ENCODE measurements around the gene PLCG2.

DNA sequence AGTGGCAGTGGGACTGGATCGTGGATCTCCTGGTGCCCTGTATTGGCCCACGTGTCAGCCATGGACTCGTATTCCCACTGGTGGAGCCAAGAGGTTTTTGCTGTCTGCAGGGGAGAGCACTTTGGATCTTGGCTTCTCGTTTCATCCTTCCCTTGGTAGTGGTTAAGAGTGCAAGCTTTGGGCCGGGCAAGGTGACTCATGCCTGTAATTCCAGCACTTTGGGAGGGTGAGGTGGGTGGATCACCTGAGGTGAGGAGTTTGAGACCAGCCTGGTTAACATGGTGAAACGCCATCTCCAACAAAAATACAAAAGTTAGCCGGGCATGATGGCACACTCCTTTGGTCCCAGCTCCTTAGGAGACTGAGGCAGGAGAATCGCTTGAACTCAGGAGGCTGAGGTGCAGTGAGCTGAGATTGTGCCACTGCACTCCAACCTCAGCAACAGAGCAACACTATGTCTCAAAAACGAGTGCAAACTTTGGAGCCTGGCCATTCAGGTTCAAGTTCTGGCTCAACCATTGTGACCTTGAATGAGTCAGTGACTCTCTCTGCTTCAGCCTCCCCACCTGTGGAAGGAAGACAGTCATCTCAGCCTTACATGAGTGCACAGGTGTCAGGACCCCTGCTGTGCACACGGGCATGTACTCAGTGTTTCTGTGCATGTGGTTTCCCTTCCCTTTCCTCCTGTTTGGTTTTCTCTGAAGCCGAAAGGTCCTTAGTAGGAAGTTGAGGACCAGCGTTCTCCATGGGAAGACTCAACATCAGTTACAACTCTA is 57.4 kb downstream of the PLCG2 start:
- TF ChIP-seq SP1 (IDR thresholded peaks at IDR 0.05) (no peak), BHLHE40 (IDR thresholded peaks at IDR 0.05; ENCODE audit: borderline replicate concordance) (no peak), NFRKB (IDR thresholded peaks at IDR 0.05) (no peak)
